ENCODE measurements around the gene HNRNPUL2.
"Not testable (repeated sequence)": the region's sequence is repeated elsewhere in the genome, so short reads cannot be mapped to it uniquely, and the experiment has no call there.

HNRNPUL2 gene

DNA sequence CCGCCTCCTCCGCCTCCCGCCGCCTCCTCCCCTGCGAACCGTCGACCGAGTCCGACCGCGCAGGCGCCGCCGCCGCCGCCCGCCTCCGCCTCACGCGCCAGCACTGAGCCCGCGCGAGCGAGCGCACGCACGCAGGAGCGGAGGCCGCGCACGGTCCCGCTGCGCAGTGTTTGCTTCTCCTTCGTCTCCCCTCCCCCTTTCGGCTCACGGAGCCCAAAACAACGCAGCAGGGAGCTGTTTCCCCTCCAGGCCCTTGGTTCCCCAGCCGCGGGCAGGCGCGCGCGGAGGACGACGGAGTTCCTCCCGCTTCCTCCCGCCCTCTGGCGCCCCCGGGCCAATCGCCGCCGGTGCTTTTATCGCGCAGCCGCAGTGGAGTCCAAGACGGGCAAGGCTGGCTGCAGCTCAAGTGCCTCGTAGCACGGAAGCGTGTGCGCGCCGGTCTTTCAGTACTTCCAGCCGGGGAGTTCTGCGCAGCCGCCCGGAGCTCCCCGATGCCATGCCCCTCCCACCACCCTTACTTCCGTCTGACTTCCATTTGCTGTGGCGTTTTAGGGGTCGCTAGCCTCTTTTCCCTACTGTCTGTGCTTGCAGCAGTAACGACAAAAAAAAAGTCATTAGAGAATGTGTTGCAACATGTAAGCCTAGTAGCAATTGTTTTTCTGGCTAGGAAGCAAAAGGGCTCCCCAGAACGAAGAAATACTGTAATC lies at the start of gene HNRNPUL2:
TSS of gene HNRNPUL2 (minus strand) at position 293 of the 707 bp plus-strand sequence. CDS start 301 bp downstream, outside the sequence.
- DNase-seq (ENCODE audit: low spot score): peak; percentile 99

DNA sequence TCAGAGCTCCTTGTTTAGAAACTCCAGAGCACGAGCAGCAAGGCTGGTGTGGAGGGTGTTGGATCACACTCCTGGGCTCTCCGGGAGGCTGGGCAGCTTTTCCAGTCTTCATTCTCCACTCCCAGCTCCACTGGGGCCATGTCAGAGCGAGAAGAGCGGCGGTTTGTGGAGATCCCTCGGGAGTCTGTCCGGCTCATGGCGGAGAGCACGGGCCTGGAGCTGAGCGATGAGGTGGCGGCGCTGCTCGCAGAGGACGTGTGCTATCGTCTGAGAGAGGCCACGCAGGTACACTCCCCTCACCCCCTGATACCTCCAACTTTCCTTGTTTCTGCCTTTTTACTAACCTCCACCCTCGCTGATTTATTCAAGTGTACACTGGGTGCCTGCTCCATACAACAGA lies 48.4 kb upstream of the HNRNPUL2 start:
- DNase-seq (ENCODE audit: low spot score): no peak

DNA sequence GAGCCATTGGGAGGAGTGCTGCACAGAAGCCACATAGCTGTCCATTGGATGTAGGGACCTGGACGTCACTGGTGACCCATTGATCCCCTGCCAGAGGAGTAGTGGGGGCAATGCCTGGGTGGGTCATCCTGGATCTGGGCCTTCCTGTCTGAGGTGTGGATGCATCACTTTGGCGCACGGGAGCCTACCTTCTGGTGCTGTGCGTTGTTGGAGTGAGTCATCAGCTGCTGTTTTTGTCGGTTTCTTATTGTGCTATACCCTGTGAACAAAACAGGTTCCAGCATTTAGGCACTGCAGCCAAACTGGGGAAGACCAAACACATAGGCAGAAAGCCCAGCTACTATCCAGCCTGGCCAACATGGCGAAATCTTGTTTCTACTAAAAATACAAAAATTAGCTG lies 47.1 kb upstream of the HNRNPUL2 start:
- no peak for DNase-seq (ENCODE audit: low spot score)

DNA sequence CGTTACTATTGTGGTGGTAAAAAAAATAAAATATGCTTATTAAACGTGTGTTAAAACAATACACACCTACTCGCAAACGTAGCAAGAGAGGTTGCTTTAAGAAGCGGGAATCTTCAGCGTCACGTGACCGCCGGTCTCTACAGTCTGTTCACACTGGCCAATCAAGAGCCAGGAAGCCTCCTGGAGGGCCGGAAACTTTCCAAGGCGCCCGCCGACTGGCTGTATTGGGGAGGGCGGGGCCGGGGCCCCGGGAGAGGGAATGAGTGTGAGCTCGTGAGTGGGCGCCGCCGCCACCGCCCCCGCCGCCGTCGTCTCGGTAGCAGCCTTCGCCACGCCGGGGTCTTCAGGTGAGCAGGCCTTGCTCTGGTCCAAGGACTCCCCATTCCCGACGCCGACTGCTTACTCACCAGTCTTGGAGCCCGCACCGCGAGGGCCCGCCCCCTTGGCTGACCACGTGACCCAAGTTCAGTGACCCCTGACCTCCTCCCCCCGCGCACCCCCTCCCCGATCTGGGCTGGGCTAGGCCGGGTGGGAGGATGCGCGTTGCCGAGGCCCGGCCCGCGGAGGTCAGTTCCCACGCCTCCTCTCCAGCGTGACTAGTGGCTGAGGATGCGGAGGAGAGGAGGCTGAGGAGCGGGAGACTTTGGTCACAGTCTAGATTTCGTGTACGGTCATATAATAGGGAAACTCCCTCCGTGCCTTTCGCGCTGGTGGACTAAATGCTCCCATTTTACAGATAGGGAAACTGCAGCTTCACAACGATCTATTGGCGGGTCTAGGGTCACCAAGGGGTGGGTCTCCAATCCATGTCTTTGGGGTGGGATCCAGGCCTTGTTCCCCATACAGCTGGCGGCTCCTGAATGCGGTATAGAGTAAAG lies 44.1 kb upstream of the HNRNPUL2 start, which contains the start of gene TAF6L:
TSS of gene TAF6L (plus strand) at position 253 of the 878 bp plus-strand sequence. CDS start 4,388 bp downstream, outside the sequence.
- DNase-seq (ENCODE audit: low spot score): peak; percentile 98

DNA sequence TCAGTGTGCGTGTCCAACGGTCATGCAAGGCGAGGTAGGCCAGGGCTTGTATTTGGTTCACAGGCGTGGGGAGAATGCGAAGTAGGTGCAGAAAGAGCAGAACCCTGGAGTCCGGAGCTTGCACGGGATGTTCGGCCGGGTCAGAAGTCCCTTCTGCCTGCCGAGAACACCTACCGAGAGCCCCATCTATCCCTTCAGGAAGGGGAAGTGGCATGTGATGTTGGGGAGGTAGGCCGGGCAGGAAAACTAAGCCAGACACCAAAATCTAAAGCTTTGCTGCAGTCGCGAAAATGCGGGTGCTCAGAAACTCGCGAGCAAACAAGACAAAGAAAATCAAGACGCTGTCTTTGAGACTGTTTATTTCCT lies 43.5 kb upstream of the HNRNPUL2 start:
- no peak for DNase-seq (ENCODE audit: low spot score)

DNA sequence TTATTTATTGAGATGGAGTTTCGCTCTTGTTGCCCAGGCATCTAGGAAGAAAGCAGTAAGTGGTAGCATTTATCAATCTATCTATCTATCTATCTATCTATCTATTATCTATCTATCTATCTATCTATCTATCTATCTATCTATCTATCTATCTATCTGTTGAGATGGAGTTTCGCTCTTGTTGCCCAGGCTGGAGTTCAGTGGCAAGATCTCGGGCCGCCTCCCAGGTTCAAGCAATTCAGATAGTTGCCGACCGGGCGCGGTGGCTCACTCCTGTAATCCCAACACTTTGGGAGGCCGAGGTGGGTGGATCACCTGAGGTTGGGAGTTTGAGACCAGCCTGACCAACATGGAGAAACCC lies 33.6 kb upstream of the HNRNPUL2 start:
- DNase-seq (ENCODE audit: low spot score): not testable (repeated sequence)

DNA sequence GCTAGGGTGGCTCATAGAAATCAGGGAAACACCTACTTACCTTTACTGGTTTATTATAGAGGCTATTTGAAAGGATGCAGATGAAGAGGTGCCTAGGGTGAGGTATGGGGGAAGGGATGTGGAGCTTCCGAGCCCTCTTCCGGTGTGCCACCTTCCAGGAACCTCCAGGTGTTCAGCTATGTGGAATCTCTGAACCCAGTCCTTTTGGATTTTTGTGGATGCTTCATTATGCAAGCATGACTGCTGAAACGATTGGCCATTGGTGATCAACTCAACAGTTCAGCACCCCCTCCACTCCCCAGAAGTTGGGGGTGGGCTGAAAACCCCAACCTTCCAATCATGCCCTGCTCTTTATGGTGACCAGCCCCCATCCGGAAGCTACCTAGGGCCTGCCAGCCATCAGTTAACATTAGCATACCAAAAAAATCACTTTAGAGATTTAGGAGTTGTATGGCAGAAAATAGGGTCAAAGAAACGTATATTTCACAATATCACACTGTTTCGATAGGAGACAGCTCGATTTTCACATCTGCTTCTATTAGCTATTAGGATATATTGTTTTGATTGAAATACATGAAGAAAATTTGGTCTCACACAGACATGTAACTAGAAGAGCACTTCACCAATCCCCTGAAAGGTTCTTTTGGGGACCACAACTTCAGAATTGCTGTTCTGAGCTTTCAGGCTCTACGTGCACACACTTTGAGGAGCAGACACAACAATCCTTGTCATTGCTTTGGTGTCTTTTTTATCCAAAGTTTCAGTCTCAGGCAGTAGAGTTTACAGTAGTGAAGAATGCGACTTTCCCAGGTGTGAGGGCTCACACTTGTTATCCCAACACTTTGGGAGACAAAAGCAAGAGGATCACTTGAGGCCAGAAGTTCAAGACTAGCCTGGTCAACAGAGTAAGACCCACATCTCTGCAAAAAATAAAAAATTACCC lies 30.9 kb upstream of the HNRNPUL2 start:
- no peak for DNase-seq (ENCODE audit: low spot score)

DNA sequence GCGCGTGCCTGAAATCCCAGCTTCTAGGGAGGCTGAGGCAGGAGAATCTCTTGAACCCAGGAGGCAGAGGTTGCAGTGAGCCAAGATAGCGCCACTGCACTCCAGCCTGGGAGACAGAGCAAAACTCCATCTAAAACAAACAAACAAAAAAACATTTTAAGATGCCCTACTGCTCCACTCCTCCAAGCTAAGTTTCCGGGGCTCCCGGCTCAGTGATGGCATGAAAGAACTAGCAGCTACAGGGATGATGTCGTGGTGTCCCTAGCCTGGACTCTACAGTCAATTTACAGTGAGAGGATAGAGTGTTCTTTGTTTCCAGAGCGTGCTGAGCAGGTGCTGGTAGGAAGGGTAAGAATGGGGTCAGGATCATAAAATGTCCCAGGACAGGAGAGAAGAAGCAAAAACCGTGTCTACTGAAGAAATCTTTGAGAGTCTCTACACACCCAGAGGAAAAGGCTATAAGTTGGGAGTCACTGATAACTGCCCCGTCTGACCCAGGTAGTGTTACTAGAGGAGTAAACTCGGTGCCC lies 27.9 kb upstream of the HNRNPUL2 start:
- no peak for DNase-seq (ENCODE audit: low spot score)

DNA sequence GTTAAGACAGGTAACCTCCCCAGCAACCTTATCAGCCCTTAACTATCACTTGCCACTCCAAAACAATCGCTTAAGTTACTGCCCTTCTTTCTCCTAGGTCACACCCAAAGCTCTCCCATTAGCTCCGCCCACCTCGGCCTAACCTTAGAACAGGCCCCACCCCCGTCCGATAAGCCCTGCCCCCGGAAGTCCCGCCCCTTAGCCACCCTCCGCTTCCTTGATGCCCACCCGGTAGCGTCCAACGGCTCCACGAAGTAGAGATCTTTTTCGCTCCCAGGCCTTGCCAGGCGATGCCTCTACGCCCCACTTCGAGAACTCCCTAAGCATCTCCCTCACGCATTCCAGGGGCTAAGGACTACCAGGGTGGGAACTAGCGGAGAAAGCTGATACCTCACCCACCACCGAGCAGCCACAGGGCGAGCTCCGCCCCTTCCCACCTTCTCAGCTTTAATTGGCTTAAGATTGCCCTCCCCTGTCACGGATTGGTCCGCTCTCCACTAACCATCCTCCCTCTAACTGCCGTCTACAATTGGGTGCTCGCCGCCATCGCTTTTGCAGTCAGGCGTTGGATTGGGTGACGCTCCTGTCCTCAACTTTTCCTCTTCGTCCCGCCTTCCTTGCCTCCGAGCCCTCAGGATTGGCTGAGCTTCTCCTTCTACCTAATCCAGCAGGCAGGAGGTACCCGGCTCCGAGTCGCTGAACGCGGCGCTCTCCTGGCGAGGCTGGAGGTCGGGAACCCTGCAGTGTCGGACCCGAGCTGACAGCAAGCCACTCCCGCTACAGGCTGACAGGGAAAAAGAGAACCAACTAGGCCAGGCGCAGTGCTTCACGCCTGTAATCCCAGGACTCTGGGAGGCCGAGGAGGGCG lies 26.7 kb upstream of the HNRNPUL2 start, which contains the start of gene ZBTB3:
TSS of gene ZBTB3 (minus strand) at position 425 of the 868 bp plus-strand sequence. CDS start 496 bp downstream, outside the sequence.
- DNase-seq (ENCODE audit: low spot score): peak; percentile 99

DNA sequence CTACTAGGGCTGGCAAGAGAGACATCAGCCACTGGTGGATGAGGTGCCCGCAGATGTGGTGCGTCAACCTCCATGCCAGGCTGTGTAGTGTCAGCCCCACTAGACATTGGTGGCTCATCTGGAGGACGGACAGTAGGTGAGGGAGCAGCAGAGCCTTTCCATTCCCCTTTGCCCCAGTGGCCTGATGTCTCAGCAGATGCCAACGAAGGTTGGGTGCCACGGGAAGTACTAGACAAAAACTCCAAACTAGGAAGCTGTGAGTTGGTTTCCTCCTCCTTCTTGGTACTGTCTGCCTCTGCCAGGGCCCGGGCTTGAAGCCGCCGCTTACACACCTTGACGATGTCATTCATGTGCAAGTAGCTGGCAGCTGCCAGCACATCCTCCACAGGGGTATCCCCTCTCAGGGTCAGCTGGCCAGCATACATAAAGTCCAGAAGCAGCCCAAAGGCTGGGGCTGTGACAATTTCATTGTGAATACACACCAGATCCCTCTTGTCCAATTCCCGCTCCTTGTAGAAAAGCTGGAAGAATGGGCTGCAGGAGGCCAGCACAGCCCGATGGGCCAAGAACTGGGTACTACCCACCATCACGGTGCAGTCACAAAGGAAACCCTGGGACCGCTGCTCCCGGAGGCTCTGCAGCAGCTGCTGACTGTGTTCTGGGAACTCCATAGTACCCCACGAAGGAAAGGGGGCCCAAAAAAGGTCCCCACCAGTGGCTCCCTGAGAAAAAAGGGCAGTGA lies 25.9 kb upstream of the HNRNPUL2 start:
- no peak for DNase-seq (ENCODE audit: low spot score)

DNA sequence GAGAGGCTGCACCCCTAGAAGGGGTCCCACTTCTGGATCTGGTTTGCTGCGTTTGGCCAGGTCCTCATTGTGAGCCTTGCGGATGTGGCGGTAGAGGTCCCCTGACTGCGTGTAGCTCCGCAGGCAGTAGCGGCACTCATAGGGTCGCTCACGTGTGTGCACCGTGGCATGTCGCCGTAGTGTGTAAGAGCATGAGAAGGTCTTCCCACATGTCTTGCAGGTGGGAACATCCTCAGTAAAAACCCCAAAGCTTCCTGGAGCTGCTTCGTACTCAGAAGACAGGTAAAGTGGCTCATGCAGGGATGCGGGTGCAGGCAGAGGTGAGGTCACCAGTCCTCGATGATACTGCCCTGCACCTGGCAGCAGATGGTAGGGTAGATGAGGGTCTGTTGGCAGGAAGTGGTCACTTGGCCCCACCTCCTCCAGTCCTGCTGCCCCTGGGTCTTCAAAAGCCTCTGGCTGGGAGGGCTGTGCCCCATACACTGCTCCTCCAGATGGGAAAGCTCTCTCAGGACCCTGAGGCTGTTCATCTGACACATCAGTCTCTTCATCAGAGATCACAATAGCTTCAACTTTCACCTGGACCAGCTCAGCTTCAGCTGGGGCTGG lies 25.0 kb upstream of the HNRNPUL2 start:
- no peak for DNase-seq (ENCODE audit: low spot score)

DNA sequence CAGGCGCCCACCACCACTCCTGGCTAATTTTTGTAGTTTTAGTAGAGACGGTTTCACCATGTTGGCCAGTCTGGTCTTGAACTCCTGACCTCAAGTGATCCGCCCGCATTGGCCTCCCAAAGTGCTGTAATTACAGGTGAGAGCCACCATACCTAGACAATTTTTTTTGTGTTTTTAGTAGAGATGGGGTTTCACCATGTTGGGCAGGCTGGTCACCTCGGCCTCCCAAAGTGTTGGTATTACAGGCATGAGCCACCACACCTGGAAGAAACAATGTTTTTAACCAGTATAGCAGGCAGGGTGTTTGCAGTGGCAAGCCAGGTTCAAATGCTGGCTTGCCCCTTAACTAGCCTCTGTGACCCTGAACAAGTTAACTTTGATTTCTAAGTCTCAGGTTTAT lies 22.7 kb upstream of the HNRNPUL2 start:
- DNase-seq (ENCODE audit: low spot score): not testable (repeated sequence)

DNA sequence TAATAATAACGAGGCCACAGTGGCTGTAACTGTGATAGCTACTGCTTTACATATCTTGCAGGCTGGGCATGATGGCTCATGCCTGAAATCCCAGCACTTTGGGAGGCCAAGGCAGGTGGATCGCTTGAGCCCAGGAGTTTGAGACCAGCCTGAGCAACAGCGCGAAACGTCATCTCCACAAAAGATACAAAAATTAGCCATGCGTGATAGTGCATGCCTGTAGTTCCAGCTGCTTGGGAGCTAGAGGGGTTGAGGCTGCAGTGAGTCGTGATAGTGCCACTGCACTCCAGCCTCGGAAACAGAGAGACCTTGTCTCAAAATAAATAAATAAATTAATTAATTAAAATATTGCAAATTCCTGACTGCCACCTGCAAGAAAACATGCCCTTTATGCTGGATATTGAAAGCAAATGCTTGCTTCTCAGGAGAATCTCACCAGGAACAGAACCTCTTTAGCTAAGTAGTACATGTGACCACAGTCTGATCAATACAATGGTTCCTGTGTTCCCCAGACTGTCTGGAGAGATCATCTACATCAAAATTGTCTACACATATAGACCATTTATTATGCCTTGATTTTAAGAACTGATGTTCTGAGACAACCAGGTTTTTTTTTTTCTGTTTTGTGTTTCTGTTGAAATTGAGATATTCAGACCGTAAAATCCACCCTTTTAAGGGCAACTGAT lies 20.4 kb upstream of the HNRNPUL2 start:
- DNase-seq (ENCODE audit: low spot score): no peak

DNA sequence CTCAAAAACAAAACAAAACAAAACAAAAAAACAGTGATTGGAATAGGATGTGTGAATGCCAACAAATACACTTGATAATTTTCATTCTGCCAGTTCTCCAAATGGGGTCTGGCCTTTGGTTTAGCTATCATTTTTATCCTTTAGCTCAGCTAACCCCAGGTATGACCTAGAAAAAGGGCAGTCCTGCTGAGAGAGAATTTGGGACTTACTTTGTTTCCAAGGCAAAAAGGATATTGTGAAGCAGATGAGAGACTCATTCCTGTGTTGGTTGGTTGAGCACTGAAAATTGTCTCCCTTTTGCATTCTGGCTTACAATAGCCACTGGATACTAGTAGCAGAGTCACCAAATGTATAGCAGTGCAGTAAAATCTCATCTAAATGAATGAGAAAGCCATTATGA lies 9.9 kb upstream of the HNRNPUL2 start:
- no peak for DNase-seq (ENCODE audit: low spot score)

DNA sequence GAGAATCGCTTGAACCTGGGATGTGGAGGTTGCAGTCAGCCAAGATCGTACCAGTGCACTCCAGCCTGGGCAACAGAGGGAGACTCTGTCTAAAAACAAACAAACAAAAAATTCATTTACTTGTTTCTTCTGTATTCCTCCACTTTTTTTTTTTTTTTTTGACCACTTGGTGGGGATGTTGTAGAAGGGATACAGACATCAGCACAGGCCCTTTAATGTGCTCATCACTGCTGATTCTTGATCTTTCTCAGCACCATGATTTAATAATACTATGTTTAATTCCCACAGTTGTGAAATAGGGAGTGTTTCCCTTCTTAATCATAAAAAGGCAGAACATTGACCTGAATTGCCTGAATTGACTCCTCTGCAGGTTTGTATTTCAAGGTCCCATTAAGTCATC lies 5.6 kb upstream of the HNRNPUL2 start:
- no peak for DNase-seq (ENCODE audit: low spot score)

DNA sequence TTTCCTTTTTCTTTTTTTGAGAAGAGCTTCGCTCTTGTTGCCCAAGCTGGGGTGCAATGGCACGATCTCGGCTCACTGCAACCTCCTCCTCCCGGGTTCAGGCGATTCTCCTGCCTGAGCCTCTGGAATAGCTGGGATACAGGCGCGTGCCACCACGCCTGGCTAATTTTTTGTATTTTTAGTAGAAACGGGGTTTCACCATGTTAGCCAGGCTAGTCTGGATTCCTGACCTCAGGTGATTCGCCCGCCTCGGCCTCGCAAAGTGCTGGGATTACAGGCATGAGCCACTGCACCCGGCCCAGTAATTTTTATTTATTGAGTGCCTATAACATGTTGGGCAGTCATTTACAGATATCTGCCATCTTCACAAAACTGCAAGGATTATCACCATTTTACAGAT lies 2.8 kb upstream of the HNRNPUL2 start:
- DNase-seq (ENCODE audit: low spot score): not testable (repeated sequence)

DNA sequence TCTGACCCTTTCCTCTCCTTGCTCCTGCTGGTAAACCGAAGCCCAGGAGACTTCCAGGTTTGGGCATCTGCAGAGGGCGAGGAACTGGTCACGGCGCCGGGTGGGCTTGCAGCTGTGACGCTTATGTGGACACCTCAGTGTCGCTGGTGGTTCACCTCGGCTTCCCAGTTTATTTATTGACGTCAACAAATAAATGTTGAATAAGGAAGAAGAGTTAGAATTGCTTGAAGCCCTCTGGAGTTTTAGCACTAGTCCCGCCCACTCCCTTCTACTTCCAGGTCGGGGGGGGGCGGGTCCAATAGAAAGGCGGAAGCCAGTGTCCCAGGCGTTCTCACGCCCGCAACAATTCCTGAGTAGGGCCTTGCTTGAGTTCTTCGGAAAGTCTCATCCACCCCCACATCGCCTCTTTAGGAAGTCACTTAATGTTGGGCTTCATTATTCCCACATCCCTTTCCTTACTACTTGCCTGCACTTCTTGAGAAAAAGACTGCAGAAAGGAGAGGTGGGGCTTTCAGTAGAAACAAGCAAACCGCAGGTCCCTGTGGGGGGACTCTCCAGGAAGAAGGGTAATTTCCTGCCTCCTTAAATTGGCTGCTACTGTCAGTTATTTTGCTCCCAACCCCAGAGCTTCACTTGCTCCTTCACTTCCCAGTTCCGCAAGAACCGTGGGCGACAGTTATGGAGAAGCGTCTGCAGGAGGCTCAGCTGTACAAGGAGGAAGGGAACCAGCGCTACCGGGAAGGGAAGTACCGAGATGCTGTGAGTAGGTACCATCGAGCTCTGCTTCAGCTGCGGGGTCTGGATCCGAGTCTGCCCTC lies 1.1 kb upstream of the HNRNPUL2 start, which contains the start of gene TTC9C:
TSS of gene TTC9C (plus strand) at position 316 of the 818 bp plus-strand sequence. CDS start at position 679, 363 bp downstream.
- peak; percentile 91 for DNase-seq (ENCODE audit: low spot score)

DNA sequence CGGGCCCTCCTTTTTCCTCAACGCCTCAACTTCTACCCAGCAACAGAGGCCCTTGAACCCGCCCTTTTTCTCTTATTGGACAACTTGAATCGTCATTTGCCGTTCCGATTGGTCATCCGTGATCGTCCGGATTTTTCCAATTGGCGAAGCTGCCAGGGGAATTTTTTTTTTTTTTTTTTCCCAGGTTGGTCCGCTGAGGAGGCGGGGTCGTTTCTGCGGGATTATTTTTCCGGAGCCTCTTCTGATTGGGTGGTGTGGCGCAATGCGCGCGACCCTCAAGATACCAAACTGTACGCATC lies 564 bp upstream of the HNRNPUL2 start:
- DNase-seq (ENCODE audit: low spot score): peak; percentile 97

Data from putamen (tissue), 1 donor.